Hepatocyte (in vitro differentiated cells): ENCODE measurements around the gene FNBP1L.

Experiments used
- EZH2 ChIP-seq: fragments of 200-600 bp; sonication (generic); IDR thresholded peaks from 2 replicates; pipeline ENCODE4 v1.6.1; 2016; ENCODE audit warnings: antibody characterized with exemption, mild to moderate bottlenecking, borderline replicate concordance
- EZH2phosphoT487 ChIP-seq: fragments of 200-600 bp; sonication (generic); IDR thresholded peaks from one replicate; pipeline ENCODE4 v1.6.1; 2018; ENCODE audit warnings: antibody characterized with exemption, mild to moderate bottlenecking, low read depth, moderate library complexity; ENCODE audit not compliant: unreplicated experiment, severe bottlenecking
- TF ChIP-seq, protein P1 (sequence below): fragments of 200-600 bp; sonication (generic); IDR thresholded peaks from 2 replicates; pipeline ENCODE4 v1.5.1; 2016; ENCODE audit warnings: antibody characterized with exemption, mild to moderate bottlenecking; ENCODE audit not compliant: poor library complexity

DNA sequence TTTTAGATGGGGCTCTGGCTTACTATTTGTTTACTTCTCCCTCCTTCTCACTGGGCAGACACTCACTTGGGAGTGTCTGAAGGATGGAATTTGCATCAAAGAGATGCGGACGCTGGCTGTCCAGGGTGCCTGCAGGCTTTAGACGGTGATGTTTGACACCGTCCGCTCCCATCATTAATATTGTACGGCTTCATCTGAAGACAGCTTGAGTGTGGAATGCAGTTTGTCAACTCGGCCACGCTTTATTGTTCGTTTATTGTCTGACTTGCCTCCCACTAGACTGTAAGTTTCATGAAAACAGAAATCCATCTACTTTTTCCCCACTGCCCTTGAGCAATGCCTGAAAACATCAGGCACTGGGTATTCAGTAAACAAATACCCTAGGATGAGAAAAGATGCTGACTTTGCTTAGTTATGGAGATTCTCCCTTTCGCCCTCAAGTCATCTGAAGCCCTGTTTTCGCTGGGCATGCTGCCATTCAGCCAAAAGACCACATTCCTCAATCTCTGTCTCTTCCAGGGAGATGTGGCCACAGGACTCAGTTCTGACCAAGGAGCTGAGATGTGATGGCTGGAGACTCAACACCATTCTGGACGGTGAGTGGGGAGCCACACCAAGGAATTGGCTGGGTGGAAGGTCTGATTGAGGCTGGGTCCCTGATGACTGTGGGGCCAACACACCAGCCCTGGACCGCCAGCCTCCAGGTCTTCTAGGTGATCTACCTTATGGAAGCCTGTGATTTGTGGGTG lies 146.1 kb downstream of the FNBP1L start:
- TF ChIP-seq EZH2phosphoT487 (no peak), EZH2 (no peak)
- TF ChIP-seq, protein P1, sequence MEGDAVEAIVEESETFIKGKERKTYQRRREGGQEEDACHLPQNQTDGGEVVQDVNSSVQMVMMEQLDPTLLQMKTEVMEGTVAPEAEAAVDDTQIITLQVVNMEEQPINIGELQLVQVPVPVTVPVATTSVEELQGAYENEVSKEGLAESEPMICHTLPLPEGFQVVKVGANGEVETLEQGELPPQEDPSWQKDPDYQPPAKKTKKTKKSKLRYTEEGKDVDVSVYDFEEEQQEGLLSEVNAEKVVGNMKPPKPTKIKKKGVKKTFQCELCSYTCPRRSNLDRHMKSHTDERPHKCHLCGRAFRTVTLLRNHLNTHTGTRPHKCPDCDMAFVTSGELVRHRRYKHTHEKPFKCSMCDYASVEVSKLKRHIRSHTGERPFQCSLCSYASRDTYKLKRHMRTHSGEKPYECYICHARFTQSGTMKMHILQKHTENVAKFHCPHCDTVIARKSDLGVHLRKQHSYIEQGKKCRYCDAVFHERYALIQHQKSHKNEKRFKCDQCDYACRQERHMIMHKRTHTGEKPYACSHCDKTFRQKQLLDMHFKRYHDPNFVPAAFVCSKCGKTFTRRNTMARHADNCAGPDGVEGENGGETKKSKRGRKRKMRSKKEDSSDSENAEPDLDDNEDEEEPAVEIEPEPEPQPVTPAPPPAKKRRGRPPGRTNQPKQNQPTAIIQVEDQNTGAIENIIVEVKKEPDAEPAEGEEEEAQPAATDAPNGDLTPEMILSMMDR, result no peak
